Bronchial epithelial cell (primary cell): Measurements from ENCODE around the gene POLR3K. TPM values are rescaled to one million over a fixed set of nuclear protein-coding genes. Genes with fewer than 3 reads are reported as not detected.

ENCODE experiments used
- DNase-seq: peaks from one replicate; pipeline ENCODE4 v3.0.0-alpha.2; 2010; ENCODE audit warnings: low read depth
- FAIRE-seq: peaks from 2 replicates; lab custom pipeline; 2011; peaks lifted over from hg19 to GRCh38; lab: Jason Lieb, UNC
- H3K27me3 ChIP-seq: 2 replicates; pipeline ENCODE4 v1.5.1; 2011; ENCODE audit warnings: low read length; ENCODE audit not compliant: control insufficient read depth, insufficient read depth
- H3K36me3 ChIP-seq: 2 replicates; pipeline ENCODE4 v1.5.1; 2011; ENCODE audit warnings: low read length; ENCODE audit not compliant: control insufficient read depth, insufficient read depth
- H3K4me3 ChIP-seq: 2 replicates; pipeline ENCODE4 v1.5.1; 2011; ENCODE audit warnings: mild to moderate bottlenecking, low read depth, low read length, control low read depth
- total RNA-seq: library from RNA; depleted of rRNA; stranded (reverse); fragments of >200 nt; gene quantifications from 2 replicates; pipeline ENCODE4 v1.2.1, GENCODE V29; 2014
- TF ChIP-seq, protein P1 (sequence below): IDR thresholded peaks from 2 replicates; pipeline ENCODE4 v1.5.1; 2011; ENCODE audit warnings: mild to moderate bottlenecking, moderate library complexity, low read length, control low read depth, inconsistent platforms; ENCODE audit not compliant: insufficient read depth, severe bottlenecking

The POLR3K gene
- total RNA-seq, 1 donor from 2014 or later = 5.8 TPM

DNA sequence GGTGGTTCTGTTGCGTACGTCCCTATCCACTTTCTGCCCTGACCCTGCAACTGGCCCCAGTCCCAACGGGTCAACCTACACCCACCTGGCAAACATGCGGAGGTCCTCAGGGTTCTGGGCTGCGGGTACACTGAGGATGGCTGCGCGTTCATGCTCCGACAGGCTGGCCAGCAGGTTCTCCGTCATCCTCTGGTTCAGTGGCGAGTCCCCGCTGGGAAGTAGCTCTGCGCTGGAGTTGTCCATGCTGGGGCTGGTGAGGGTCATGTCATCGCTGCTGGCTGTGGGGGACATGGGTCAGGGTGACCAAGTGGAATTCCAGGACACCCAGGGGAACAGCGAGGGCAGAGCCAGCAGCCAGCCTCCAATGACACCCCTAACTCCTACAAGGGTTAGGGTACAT lies 35.2 kb upstream of the POLR3K start:
- TF ChIP-seq, protein P1, sequence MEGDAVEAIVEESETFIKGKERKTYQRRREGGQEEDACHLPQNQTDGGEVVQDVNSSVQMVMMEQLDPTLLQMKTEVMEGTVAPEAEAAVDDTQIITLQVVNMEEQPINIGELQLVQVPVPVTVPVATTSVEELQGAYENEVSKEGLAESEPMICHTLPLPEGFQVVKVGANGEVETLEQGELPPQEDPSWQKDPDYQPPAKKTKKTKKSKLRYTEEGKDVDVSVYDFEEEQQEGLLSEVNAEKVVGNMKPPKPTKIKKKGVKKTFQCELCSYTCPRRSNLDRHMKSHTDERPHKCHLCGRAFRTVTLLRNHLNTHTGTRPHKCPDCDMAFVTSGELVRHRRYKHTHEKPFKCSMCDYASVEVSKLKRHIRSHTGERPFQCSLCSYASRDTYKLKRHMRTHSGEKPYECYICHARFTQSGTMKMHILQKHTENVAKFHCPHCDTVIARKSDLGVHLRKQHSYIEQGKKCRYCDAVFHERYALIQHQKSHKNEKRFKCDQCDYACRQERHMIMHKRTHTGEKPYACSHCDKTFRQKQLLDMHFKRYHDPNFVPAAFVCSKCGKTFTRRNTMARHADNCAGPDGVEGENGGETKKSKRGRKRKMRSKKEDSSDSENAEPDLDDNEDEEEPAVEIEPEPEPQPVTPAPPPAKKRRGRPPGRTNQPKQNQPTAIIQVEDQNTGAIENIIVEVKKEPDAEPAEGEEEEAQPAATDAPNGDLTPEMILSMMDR = no peak
- peaks cover 40% of the 10 kb centered on the region for H3K36me3 ChIP-seq

GRCh38 chr16:86483-86952 lies 33.1 kb upstream of the POLR3K start:
- H3K4me3 ChIP-seq = no peak overlapping the region
- H3K27me3 ChIP-seq = no peaks in the 10 kb centered on the region
- DNase-seq (no peak), FAIRE-seq (no peak)
- peaks cover 31% of the 10 kb centered on the region for H3K36me3 ChIP-seq
- TF ChIP-seq, protein P1 = no peak

More for the DNA sequence above, 35.2 kb upstream of the POLR3K start:
- no peaks in the 10 kb centered on the region for H3K27me3 ChIP-seq
- DNase-seq (no peak), FAIRE-seq (no peak)
- H3K4me3 ChIP-seq = no peak overlapping the region

- peaks cover 31% of the 10 kb centered on the region for H3K36me3 ChIP-seq
- TF ChIP-seq, protein P1 = no peak
- FAIRE-seq (peak; percentile 50), DNase-seq (no peak)
- no peaks in the 10 kb centered on the region for H3K27me3 ChIP-seq
- no peak overlapping the region for H3K4me3 ChIP-seq
Observed at GRCh38 chr16:85865-86264, 32.5 kb upstream of the POLR3K start.

GRCh38 chr16:85407-85782 lies 32.0 kb upstream of the POLR3K start:
- TF ChIP-seq, protein P1 = no peak
- peaks cover 31% of the 10 kb centered on the region for H3K36me3 ChIP-seq
- FAIRE-seq = no peak
- no peak overlapping the region for H3K4me3 ChIP-seq
- DNase-seq = no peak
- H3K27me3 ChIP-seq = no peaks in the 10 kb centered on the region

DNA sequence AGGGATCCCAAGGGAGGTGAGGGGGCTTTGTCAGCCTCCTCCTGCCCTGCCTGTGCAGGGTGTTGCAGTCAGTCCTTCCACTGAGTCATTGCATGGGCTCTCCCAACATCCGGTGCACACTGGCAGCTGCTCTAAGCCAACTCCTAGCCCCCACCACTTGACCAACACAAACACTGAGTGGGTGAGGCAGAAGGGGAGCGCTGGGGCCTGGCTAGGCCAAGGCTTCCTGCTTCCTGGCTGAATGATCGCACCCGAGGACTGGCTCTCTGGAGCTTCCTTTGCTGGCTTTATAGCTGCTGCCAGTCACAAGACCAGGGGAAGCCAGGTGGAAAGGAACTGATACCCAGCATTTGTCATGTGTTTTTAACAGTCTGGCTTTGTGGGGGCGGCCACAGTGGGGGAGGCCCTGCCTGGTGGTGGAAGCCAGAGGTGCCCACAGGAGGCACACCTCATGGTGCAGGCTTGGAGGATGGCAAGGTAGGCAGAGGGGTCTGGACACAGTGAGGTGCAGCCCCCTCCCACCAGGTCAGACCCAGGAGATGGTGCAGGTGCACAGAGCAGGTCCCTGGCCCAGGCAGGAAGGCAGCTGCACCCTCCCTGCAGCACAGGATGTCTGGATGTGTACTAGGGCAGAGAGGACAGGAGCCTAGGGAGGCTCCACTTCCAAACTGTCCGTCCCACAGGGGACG lies 31.5 kb upstream of the POLR3K start:
- Histone ChIP-seq H3K27me3 (no peaks in the 10 kb centered on the region), H3K36me3 (peaks cover 30% of the 10 kb centered on the region), H3K4me3 (no peak overlapping the region)
- TF ChIP-seq, protein P1 = no peak
- DNase-seq = peak; percentile 81
- peak; percentile 80 for FAIRE-seq
